ENCODE results near the gene LHX3. TPM values are rescaled to one million over a fixed set of nuclear protein-coding genes. Genes with fewer than 3 reads are reported as not detected.
A peak's percentile ranks its signal among the peaks of the same experiment; 100 is the strongest.

LHX3 gene
- total RNA-seq (2014; rRNA removed; shearing (Covaris generic)) = not detected in 2 replicates

DNA sequence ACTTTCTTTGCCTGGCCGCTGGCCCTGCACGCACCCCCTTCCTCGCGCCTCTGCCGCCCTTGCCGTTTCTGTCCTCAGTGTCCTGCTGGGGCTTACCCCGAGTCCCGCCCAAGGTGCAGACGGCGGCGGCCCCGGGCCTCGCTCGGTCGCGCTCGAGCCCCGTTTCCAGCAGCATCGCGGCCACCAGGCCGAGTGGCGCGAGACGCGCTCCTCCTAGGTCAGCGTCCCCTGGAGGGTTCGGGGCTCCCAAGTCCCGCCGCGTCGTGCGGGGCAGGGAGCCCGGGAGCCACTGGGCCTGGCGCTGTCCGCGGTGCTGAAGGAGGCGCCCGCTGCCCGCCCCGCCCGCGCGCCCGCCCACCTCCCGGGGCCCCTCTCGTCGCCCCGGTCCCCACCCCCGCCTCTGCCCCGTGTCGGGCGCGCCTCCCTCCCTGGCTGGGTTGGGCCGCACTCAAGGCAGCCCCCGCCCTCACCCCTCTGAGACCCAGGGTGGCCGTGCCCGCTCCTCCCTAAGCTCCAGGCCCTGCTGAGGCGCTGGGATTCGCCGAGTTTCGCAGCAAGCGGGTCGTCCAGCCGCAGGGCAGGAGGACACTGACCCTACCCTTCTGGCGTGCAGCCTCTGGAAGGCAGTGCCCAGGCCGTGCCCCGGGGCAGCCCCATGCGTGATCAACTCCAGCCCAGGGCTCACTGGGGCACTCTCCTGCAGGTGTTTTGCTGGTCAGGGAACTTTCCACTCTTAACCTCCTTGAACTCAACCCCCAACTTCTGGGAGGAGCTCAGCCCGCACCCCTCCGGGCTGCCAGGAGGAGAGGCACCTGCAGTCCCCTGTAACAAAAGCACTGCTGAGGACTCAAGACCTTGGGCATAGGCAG lies at the start of gene LHX3:
Gene LHX3 (minus strand): TSS at position 291 of the 869 bp plus-strand sequence. CDS start 116 bp downstream, at position 175.
- peak; percentile 11 for DNase-seq (ENCODE audit: low read depth)

DNA sequence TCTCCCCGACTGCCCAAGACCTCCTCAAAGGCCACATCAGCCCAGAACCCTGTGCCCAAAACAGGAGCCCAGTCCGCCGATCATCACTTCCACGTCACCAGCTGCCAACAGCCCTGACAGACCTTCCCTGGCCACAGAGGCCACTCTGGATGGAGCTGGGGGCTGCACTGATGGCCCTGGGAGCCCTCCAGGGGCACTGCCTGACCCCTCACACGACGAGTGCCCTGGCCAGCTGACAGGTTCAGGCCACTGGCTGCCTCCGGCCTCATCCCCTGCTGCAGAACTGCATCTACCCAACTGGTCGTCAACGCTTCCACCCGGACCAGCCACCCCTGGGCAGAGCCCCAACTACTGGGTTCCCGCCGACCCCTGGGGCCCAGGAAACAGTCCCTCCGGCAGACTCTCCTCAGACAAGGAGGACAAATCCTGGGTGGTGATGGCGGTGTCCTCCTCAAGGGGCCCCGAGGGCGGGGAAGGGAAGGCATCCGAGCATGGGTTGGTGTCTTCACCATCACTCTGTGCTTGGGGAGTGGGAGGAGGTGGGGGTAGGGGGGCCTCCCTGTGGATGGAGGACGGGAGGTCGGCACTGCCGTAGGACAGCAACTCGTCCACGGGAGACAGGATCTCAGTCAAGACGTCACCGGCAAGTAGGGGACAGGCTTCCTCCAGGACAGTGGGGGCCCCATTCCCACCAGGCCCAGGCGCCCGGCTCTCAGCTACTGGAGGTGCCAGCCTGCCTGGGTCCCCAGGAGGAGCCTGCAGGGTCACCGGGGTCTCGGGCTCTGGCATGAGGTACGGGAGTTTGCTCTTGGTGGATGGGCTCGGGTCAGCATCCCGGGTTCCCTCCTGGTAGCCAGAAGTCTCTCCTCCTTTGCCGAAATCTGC lies 48.6 kb upstream of the LHX3 start:
- no peak for DNase-seq (ENCODE audit: low read depth)

GRCh38 chr9:136252846-136253245 lies 47.9 kb upstream of the LHX3 start:
- DNase-seq (ENCODE audit: low read depth) = no peak

- no peak for DNase-seq (ENCODE audit: low read depth)
Measured at GRCh38 chr9:136252281-136252680, 47.4 kb upstream of the LHX3 start.

- no peak for DNase-seq (ENCODE audit: low read depth)
Measured at GRCh38 chr9:136251264-136252115, 46.6 kb upstream of the LHX3 start.

DNA sequence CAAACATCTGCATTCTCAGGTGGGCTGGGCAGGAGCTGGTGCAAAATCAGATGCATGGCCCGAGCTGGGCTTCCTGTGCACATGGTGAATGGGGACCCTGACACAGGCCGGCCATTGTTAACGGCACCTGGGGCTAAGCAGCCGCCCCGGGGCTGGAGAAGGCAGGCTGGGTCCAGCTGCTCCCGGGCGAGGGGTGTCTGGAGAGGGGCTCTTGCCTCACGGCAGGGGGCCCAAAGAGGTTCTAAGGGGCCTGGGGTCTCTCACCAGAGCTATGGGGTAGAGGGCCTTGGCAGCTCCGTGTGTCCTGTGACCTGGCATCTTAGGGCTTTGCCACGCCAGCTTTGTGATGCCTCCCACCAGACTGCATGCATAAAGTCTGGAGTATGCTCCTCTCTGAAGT lies 45.7 kb upstream of the LHX3 start:
- DNase-seq (ENCODE audit: low read depth) = no peak

DNA sequence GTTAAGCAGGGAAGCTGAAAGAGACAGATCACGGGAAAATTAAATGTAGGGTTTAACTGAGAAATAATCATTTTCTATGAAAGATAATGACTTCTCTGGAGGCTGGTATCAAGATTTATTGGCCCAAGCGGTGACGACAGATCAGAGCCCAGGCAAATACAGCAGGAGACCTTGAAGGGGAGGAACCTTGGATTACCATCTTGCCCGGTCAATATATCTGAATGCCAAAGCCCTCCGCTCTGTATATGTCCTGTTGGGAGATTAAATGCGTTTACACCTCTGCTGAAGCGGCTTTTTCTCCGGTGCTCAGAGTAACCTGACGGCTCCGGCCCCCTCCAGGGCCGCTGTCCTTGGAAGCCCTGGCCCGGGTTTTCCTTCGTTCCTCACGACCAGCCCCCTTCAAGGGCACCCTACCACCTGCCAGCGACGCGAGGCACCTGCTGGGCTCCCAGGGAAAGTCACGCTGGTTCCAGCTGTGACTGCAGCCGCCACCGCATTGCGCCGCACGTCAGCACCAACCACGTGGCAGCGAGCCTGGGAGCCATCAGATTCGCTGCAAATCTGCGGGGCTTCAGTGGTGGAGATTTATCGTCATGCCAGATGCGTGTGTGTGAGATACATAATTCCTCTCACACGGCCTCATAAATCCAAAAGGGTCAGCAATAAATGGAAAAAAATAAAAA lies 45.1 kb upstream of the LHX3 start:
- DNase-seq (ENCODE audit: low read depth) = no peak

- DNase-seq (ENCODE audit: low read depth) = no peak
Measured at GRCh38 chr9:136248951-136249876, 44.3 kb upstream of the LHX3 start.

DNA sequence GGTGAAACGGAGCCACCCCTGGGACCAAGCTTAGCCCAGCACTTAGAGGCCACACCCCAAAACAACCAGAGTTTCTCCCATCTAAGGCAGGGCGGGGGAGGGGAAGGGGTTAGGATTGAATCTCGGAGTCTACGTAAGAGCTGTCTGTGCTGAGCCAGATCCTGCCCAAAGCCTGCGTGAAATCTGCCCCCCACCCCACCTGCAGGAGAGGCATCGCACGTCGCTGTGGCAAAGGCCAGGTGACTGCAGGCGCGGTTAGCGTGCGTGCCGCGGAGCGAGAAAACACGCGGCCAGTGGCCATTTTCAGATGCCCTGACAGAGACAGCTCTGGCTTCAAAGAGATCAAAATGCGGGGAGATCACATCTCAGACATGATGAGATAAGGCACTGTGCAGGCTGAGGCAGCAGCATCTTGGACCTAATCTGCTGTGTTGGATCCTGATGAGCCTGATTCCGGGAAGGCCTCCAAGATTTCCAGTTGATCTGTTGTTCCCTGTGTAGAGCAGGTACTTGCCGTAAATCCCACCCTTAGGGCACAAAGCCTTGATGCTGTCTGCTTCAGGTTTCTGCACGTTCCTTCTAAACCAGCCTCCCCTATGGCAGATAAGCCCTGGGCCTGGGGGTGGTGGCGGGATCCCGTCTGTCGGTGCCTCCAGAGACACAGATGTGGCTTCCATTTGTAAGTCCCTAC lies 43.2 kb upstream of the LHX3 start:
- no peak for DNase-seq (ENCODE audit: low read depth)

DNA sequence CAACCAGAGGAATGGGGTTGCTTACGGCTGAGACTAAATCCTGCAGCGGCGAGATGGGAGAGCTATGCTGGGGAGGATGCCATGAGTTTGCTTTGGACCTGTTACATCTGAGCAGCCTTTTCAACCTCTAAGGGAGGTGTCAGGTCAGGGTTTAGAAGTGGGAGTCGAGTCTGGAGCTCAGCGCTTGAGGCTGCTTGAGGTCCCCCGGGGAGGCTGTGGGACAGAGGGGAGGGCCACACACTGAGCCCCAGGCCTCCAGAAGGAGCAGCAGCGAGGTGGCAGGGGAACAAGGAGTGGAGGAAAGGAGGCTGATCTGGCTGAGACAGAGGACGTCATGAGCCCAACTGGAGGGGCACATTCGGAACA lies 42.6 kb upstream of the LHX3 start:
- no peak for DNase-seq (ENCODE audit: low read depth)

- no peak for DNase-seq (ENCODE audit: low read depth)
Measured at GRCh38 chr9:136246849-136247550, 42.1 kb upstream of the LHX3 start.

DNA sequence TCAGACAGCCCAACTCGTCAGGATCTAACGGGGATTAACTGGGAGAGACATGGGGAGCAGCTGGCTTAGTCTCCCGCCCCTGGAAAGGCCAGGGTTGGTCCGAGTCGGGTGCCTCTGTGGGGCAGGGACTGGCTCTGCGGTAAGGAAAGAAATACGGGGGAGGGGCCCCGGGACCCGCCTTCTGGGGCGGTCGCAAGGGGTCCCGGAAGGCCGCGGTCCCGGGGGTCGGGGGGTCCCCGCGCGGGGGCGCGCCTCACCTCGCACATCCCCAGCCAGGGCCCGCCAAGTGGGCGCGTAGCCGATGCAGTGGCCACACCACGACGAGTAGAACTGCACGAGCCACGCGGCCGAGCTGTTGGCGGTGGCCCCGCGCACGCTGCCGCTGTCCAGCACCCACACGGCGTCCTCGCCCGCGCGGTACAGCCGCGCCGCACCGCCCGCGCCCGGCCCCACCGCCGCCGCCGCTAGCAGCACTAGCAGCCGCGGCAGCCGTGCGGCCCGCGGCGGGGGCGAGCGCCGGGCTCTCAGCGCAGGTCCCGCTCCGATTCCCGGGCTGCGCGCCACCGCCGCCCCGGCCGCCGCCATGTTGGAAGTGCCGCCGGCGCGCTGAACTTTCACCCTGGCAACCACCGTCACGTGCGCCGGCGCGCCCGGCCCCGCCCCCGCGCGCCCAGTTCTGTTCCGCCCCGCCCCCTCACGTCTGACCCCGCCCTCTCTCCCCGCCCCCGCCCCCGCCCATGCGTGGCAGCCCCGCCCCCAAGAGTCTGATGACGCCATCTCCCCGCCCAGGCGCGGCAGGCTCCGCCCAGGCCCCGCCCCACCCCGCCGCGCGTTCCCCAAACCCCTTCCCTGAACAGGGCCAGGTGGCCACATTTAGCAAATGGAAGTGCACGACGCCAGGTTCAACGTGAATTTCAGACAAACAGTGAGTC lies 40.6 kb upstream of the LHX3 start, which contains the start of gene QSOX2:
Gene QSOX2 (minus strand): TSS at position 594 of the 932 bp plus-strand sequence. CDS start 9 bp downstream, at position 585.
- DNase-seq (ENCODE audit: low read depth) = peak; percentile 63

GRCh38 chr9:136244969-136245218 lies 40.0 kb upstream of the LHX3 start:
- DNase-seq (ENCODE audit: low read depth) = no peak

DNA sequence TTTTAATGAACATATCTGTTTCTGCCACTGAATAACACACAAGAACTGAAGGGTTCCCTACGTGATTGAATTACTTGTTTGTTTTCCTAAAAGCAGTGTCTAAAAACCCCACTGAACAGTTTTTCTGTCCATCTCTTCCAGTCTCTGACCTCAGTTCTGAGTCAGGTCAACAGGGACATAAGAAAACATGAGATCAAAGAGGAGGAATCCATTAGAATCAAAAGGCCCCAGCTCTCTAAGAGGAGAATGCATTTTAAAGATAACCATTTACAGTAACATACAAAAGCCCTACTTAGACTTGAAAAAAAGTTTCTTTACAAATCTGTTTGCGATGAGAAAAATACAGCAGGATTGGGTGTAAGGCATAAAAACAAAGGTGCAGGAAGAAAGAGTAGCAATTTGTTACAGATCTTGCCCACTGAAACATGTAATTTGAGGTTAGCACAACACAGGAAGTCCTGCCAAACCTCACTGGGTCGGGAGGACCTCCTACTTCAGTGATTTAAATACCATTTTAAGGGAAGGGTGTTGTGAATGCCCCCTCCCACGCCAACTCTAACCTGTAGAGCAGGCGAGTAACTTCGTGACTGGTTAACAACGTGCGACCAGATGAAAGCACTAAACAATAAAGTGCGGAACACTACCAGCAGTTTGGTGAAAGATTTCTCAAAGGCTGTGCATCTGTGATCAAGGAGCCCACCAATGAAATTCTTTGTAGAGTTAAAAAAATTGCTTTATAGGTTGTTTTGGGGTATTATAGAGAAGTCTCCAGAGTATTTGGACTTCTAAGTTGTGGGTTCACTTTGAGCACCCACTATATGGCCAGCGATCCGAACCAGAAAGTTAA lies 39.4 kb upstream of the LHX3 start:
- DNase-seq (ENCODE audit: low read depth) = no peak

- no peak for DNase-seq (ENCODE audit: low read depth)
Measured at GRCh38 chr9:136243631-136244030, 38.7 kb upstream of the LHX3 start.

- DNase-seq (ENCODE audit: low read depth) = no peak
Measured at GRCh38 chr9:136242918-136243525, 38.1 kb upstream of the LHX3 start.
